Fibroblast of the aortic adventitia (primary cell): Measurements from ENCODE around the gene SOCS1. TPM values are rescaled to one million over a fixed set of nuclear protein-coding genes. Genes with fewer than 3 reads are reported as not detected.
A peak's percentile ranks its signal among the peaks of the same experiment; 100 is the strongest.

ENCODE experiments used
- DNase-seq: peaks from one replicate; pipeline ENCODE4 v3.0.0-alpha.2; 2010; ENCODE audit warnings: low read depth
- H3K4me3 ChIP-seq: 2 replicates; pipeline ENCODE4 v1.5.1; 2011; ENCODE audit warnings: low read depth, mild to moderate bottlenecking, control low read depth, low read length, moderate library complexity
- CTCF ChIP-seq: IDR thresholded peaks from 2 replicates; pipeline ENCODE4 v1.5.1; 2011; ENCODE audit warnings: mild to moderate bottlenecking, low read length, control low read depth, inconsistent platforms; ENCODE audit not compliant: insufficient read depth
- total RNA-seq: library from RNA; depleted of rRNA; stranded (reverse); fragments of >200 nt; gene quantifications from 2 replicates; pipeline ENCODE4 v1.2.3, GENCODE V29; 2012; ENCODE audit warnings: low replicate concordance

Gene SOCS1
- total RNA-seq, 1 donor = 5.6 TPM

GRCh38 chr16:11258553-11259492 is 2.8 kb upstream of the SOCS1 start:
- TF ChIP-seq CTCF = no peak
- DNase-seq = peak; percentile 35
- H3K4me3 ChIP-seq = no peak overlapping the region

DNA sequence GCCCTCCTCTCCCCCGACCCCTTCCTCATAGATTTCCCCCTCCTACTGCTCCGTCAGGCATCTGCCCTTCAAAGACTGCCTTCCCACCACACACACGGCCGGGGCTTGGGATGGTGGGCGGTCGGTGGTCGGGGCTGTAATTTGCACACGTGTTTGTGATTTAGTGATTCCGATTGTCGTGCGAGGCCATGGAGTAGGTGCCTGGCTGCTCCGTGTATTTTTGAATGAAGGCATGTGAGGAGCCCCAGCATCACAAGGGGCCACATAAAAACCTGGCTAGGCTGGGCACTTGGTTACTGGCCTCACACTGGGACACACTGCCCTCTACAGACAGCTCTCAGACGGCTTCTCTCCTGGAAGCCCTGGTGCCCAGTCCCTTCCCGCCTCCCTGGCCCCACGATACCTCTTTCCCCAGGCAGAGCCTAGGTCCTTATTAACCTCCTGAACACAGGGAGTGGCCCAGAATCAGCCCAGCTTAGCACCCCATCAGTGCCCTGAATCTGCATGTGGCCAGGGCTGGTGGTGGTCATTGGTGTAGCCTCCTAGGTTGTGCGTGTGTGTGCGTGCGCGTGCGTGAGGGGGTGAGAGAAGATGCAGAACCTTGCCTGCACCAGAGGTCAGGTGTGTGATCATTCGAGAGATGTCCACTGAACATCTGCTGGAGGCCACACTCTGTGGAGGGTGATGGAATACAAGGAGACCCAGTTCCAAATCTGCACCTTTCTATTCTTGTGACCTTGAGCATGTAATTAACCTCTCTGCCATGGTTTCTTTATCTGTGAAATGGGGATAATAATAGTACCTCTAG is 1.3 kb upstream of the SOCS1 start:
- TF ChIP-seq CTCF = peak; percentile 85
- peak overlapping the region; percentile 79 for H3K4me3 ChIP-seq
- peak; percentile 82 for DNase-seq

DNA sequence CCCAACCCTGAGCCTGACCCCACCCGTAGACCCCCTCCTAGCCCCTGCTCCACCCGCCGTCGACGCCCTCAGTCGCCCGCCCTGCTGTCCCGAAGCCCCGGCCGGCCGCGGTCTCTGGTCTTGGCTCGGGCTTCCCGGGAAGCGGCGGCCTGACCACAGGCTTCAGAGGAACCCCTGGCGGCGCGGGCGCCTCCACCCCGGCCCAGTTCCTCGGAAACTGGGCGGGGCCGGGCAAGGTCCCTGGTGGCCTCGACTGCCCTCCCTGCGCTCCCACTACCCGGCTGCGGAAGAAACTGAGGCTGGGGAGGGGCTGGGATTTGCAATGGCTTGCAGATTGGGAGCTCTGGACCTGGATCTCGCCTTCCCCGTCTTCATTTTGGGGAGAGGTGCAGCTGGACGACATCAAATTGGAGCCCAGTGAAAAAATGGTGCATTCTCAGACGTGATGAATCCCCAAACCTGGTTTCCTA is 692 bp upstream of the SOCS1 start:
- peak; percentile 39 for DNase-seq
- TF ChIP-seq CTCF = no peak
- H3K4me3 ChIP-seq = peak overlapping the region; percentile 79

DNA sequence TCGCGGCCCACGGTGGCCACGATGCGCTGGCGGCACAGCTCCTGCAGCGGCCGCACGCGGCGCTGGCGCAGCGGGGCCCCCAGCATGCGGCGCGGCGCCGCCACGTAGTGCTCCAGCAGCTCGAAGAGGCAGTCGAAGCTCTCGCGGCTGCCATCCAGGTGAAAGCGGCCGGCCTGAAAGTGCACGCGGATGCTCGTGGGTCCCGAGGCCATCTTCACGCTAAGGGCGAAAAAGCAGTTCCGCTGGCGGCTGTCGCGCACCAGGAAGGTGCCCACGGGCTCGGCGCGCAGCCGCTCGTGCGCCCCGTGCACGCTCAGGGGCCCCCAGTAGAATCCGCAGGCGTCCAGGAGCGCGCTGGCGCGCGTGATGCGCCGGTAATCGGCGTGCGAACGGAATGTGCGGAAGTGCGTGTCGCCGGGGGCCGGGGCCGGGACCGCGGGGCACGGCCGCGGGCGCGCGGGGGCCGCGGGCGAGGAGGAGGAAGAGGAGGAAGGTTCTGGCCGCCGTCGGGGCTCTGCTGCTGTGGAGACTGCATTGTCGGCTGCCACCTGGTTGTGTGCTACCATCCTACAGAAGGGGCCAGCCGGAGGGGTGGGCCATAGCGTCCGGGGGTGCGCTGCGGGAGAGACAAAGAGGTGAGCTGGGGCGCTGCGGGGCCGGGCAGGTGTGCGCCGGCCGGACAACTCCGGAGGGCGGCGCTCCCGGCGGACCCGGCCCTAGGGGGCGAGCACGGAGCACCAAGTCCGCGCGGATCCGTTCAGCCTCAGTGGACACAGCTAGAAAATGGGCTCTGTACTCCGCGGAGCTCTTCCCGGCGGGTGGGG is 879 bp downstream of the SOCS1 start:
- TF ChIP-seq CTCF = no peak
- peak; percentile 40 for DNase-seq
- peak overlapping the region; percentile 75 for H3K4me3 ChIP-seq

DNA sequence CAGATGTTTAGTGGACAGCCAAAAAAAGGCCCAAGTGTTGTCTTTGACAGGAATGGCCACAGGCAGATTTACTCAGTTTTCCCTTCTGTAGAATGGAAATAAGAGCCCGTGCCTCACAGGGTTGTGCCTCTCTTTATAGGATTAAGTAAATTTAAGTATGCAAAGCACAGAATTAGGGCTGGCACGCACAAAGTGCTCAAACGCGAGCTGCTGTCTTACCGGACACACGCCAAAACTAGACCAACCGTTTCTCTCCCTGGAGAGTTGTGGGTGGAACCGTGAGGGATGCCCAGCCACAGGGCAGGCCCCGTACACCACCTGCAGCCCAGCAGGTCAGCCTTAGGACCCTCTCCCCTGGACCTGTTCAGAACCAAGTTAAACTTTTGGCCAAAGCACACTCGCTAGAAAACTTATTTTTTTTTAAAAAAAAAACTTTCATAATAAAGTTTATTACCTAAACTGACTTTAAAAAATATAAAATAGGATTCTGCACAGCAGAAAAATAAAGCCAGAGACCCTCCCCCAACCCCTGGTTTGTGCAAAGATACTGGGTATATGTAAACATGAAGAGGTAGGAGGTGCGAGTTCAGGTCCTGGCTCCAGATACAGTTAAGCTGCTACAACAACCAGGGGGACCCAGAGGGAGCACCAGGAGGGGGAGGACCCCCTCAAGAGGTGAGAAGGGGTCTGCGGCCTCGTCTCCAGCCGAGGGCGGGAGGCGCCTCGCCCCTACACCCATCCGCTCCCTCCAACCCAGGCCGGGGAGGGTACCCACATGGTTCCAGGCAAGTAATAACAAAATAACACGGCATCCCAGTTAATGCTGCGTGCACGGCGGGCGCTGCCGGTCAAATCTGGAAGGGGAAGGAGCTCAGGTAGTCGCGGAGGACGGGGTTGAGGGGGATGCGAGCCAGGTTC is 1.8 kb downstream of the SOCS1 start:
- no peak for TF ChIP-seq CTCF
- H3K4me3 ChIP-seq = peak overlapping the region; percentile 75
- no peak for DNase-seq
